Osteoblast (primary cell): ENCODE measurements around the gene SLC6A6. TPM values are rescaled to one million over a fixed set of nuclear protein-coding genes. Genes with fewer than 3 reads are reported as not detected.

ENCODE experiments used
- DNase-seq: peaks from one replicate; pipeline ENCODE4 v3.0.0; 2011; ENCODE audit warnings: low spot score, mixed read lengths; ENCODE audit not compliant: insufficient read length; ENCODE audit errors: missing footprints
- H2AFZ ChIP-seq: 2 replicates; pipeline ENCODE4 v1.6.0; 2011; ENCODE audit warnings: mild to moderate bottlenecking, low read length
- H3K27ac ChIP-seq: 2 replicates; pipeline ENCODE4 v1.5.1; 2011; ENCODE audit warnings: mild to moderate bottlenecking, low read depth, low read length, moderate library complexity
- H3K27me3 ChIP-seq: 2 replicates; pipeline ENCODE4 v1.6.0; 2012; ENCODE audit warnings: mild to moderate bottlenecking, control low read depth, inconsistent platforms, low read length, moderate library complexity; ENCODE audit not compliant: insufficient read depth
- H3K36me3 ChIP-seq: 2 replicates; pipeline ENCODE4 v1.5.1; 2011; ENCODE audit warnings: mild to moderate bottlenecking, low read length, control low read depth, moderate library complexity; ENCODE audit not compliant: insufficient read depth
- H3K4me1 ChIP-seq: 2 replicates; pipeline ENCODE4 v1.5.1; 2011; ENCODE audit warnings: mild to moderate bottlenecking, low read length, control low read depth, moderate library complexity; ENCODE audit not compliant: insufficient read depth
- H3K4me2 ChIP-seq: 2 replicates; pipeline ENCODE4 v1.6.0; 2011; ENCODE audit warnings: mild to moderate bottlenecking, low read length; ENCODE audit not compliant: insufficient read depth
- H3K4me3 ChIP-seq: fragments of 200-600 bp; sonication (generic); 3 replicates; pipeline ENCODE4 v1.5.1; 2012; ENCODE audit warnings: mild to moderate bottlenecking, low read length, inconsistent platforms; ENCODE audit not compliant: insufficient read depth
- H3K79me2 ChIP-seq: 2 replicates; pipeline ENCODE4 v1.6.0; 2012; ENCODE audit warnings: mild to moderate bottlenecking, low read length, control low read depth, inconsistent platforms; ENCODE audit not compliant: insufficient read depth
- H3K9me3 ChIP-seq: 2 replicates; pipeline ENCODE4 v1.5.1; 2011; ENCODE audit warnings: low read depth, low read length, control low read depth
- H4K20me1 ChIP-seq: 2 replicates; pipeline ENCODE4 v1.6.0; 2012; ENCODE audit warnings: mild to moderate bottlenecking, low read length, control low read depth; ENCODE audit not compliant: insufficient read depth
- total RNA-seq: library from RNA; depleted of rRNA; stranded (reverse); fragments of >200 nt; gene quantifications from 2 replicates; pipeline ENCODE4 v1.2.3, GENCODE V29; 2012
- TF ChIP-seq, protein P1 (sequence below): IDR thresholded peaks from 2 replicates; pipeline ENCODE4 v1.5.1; 2011; ENCODE audit warnings: mild to moderate bottlenecking, low read depth, low read length, moderate library complexity; ENCODE audit errors: extremely low read depth

SLC6A6 gene
- total RNA-seq, 1 donor: 86.5 TPM

- Histone ChIP-seq H3K36me3 (peaks cover 6% of the 10 kb centered on the region), H3K4me2 (peak overlapping the region; percentile 96), H3K9me3 (no peaks in the 10 kb centered on the region), H3K79me2 (peaks cover 65% of the 10 kb centered on the region), H3K4me1 (peaks cover 28% of the 10 kb centered on the region), H4K20me1 (peaks cover 32% of the 10 kb centered on the region), H3K27ac (peak overlapping the region; percentile 68), H2AFZ (no peak overlapping the region), H3K27me3 (no peaks in the 10 kb centered on the region), H3K4me3 (peak overlapping the region; percentile 77)
- peak; percentile 64 for DNase-seq
- TF ChIP-seq, protein P1, sequence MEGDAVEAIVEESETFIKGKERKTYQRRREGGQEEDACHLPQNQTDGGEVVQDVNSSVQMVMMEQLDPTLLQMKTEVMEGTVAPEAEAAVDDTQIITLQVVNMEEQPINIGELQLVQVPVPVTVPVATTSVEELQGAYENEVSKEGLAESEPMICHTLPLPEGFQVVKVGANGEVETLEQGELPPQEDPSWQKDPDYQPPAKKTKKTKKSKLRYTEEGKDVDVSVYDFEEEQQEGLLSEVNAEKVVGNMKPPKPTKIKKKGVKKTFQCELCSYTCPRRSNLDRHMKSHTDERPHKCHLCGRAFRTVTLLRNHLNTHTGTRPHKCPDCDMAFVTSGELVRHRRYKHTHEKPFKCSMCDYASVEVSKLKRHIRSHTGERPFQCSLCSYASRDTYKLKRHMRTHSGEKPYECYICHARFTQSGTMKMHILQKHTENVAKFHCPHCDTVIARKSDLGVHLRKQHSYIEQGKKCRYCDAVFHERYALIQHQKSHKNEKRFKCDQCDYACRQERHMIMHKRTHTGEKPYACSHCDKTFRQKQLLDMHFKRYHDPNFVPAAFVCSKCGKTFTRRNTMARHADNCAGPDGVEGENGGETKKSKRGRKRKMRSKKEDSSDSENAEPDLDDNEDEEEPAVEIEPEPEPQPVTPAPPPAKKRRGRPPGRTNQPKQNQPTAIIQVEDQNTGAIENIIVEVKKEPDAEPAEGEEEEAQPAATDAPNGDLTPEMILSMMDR: no peak
Observed at GRCh38 chr3:14404631-14405359, 2.4 kb downstream of the SLC6A6 start.

- TF ChIP-seq, protein P1: no peak
- peak overlapping the region; percentile 48 for H3K27ac ChIP-seq
- H4K20me1 ChIP-seq: peaks cover 32% of the 10 kb centered on the region
- H3K36me3 ChIP-seq: peaks cover 6% of the 10 kb centered on the region
- peaks cover 73% of the 10 kb centered on the region for H3K79me2 ChIP-seq
- no peak overlapping the region for H2AFZ ChIP-seq
- peak; percentile 84 for DNase-seq
- H3K4me1 ChIP-seq: peaks cover 36% of the 10 kb centered on the region
- no peaks in the 10 kb centered on the region for H3K27me3 ChIP-seq
- H3K4me3 ChIP-seq: peak overlapping the region; percentile 77
- no peaks in the 10 kb centered on the region for H3K9me3 ChIP-seq
- peak overlapping the region; percentile 96 for H3K4me2 ChIP-seq
Observed at GRCh38 chr3:14405360-14406238, 3.2 kb downstream of the SLC6A6 start.

DNA sequence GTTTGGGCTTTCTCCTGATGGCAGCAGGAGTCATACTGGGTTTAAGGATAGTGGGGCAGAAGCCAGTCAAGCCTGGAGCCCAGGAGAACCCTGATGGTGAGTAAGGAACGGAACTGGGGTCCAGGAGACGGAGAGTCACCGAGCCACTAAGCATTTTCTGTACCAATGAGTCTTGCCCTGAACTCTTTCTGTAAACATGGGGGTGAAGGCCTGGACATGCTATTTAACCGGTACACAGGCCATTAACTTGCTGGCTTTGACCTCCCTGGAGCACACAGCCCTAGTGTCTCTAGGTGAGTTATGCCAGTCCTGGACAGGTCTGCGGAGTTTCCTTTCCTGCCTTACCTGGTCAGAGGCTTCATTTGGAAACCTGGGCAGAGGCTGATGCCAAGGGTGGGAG is 3.9 kb downstream of the SLC6A6 start:
- Histone ChIP-seq H3K4me2 (peak overlapping the region; percentile 96), H3K27me3 (no peaks in the 10 kb centered on the region), H3K36me3 (peaks cover 11% of the 10 kb centered on the region), H3K9me3 (no peaks in the 10 kb centered on the region), H3K79me2 (peaks cover 79% of the 10 kb centered on the region), H3K4me3 (no peak overlapping the region), H2AFZ (no peak overlapping the region), H3K4me1 (peaks cover 43% of the 10 kb centered on the region), H4K20me1 (peaks cover 32% of the 10 kb centered on the region), H3K27ac (peak overlapping the region; percentile 48)
- TF ChIP-seq, protein P1: no peak
- DNase-seq: peak; percentile 21

GRCh38 chr3:14406766-14407165 is 4.4 kb downstream of the SLC6A6 start:
- DNase-seq: no peak
- Histone ChIP-seq H3K4me2 (no peak overlapping the region), H3K4me3 (no peak overlapping the region), H3K79me2 (peaks cover 83% of the 10 kb centered on the region), H3K27ac (peak overlapping the region; percentile 48), H4K20me1 (peaks cover 32% of the 10 kb centered on the region), H2AFZ (no peak overlapping the region), H3K27me3 (no peaks in the 10 kb centered on the region), H3K9me3 (no peaks in the 10 kb centered on the region), H3K36me3 (peaks cover 16% of the 10 kb centered on the region), H3K4me1 (peaks cover 47% of the 10 kb centered on the region)
- TF ChIP-seq, protein P1: no peak
